PC-3 (cell line): Measurements from ENCODE around the gene RIPPLY2. TPM values are rescaled to one million over a fixed set of nuclear protein-coding genes. Genes with fewer than 3 reads are reported as not detected.

Experiments
- ATAC-seq: fragments of 200-7000 bp; cut with Tn5 transposase; 2 replicates; pipeline ENCODE4 v1.9.1; 2020; ENCODE audit warnings: mild to moderate bottlenecking, moderate library complexity
- BruUV-seq: library from RNA; stranded (reverse); fragments of 400-500 nt; replicated peaks from 2 replicates; lab custom pipeline; 2021; lab: Mats Ljungman, UMichigan
- CTCF ChIA-PET: fragments of 300-600 bp; sonication (Branson Sonifier 250); formaldehyde crosslinking; loops from one replicate; lab custom pipeline; 2022; ENCODE audit warnings: antibody characterized with exemption; lab: Charles Lee
- POLR2A ChIA-PET: fragments of 300-600 bp; sonication (Branson Sonifier 250); formaldehyde crosslinking; loops from one replicate; lab custom pipeline; 2022; ENCODE audit warnings: antibody characterized with exemption; ENCODE audit not compliant: unreplicated experiment; lab: Charles Lee
- DNase-seq: peaks from one replicate; pipeline ENCODE4 v3.0.0-alpha.2; 2015
- H2AFZ ChIP-seq: fragments of 300-600 bp; sonication (generic); 2 replicates; pipeline ENCODE4 v1.6.0; 2016; ENCODE audit warnings: antibody characterized with exemption, low read length
- H3F3A ChIP-seq: fragments of 300-600 bp; sonication (generic); one replicate; pipeline ENCODE4 v1.6.0; 2017; ENCODE audit warnings: antibody characterized with exemption, low read length, control low read depth, mild to moderate bottlenecking; ENCODE audit not compliant: unreplicated experiment
- H3K27ac ChIP-seq: fragments of 300-600 bp; sonication (generic); 2 replicates; pipeline ENCODE4 v1.5.1; 2016; ENCODE audit warnings: mild to moderate bottlenecking, low read length
- H3K27me3 ChIP-seq: fragments of 300-600 bp; sonication (generic); 2 replicates; pipeline ENCODE4 v1.6.1; 2016; ENCODE audit warnings: low read length, mixed read lengths
- H3K36me3 ChIP-seq: fragments of 300-600 bp; sonication (generic); 2 replicates; pipeline ENCODE4 v1.6.1; 2016; ENCODE audit warnings: low read depth, mixed run types, low read length, mixed read lengths
- H3K4me1 ChIP-seq: fragments of 300-600 bp; sonication (generic); 2 replicates; pipeline ENCODE4 v1.5.1; 2016; ENCODE audit warnings: low read length; ENCODE audit not compliant: insufficient read depth
- H3K4me2 ChIP-seq: fragments of 300-600 bp; sonication (generic); 2 replicates; pipeline ENCODE4 v1.6.0; 2016; ENCODE audit warnings: low read length
- H3K4me3 ChIP-seq: fragments of 300-600 bp; sonication (generic); 2 replicates; pipeline ENCODE4 v1.5.1; 2016; ENCODE audit warnings: mild to moderate bottlenecking, low read length, mixed read lengths
- H3K79me2 ChIP-seq: fragments of 300-600 bp; sonication (generic); 2 replicates; pipeline ENCODE4 v1.6.1; 2017; ENCODE audit warnings: low read length, mixed read lengths
- H3K9ac ChIP-seq: fragments of 300-600 bp; sonication (generic); 2 replicates; pipeline ENCODE4 v1.6.0; 2016; ENCODE audit warnings: mild to moderate bottlenecking, low read length
- H3K9me2 ChIP-seq: fragments of 300-600 bp; sonication (generic); replicated peaks from 2 replicates; pipeline ENCODE4 v1.6.1; 2016; ENCODE audit warnings: mixed run types, low read length, mixed read lengths
- H3K9me3 ChIP-seq: fragments of 300-600 bp; sonication (generic); 2 replicates; pipeline ENCODE4 v1.6.1; 2016; ENCODE audit warnings: low read length, mixed read lengths
- H4K20me1 ChIP-seq: fragments of 300-600 bp; sonication (generic); 2 replicates; pipeline ENCODE4 v1.6.1; 2016; ENCODE audit warnings: low read length, mixed read lengths
- EZH2 ChIP-seq: fragments of 300-600 bp; sonication (generic); IDR thresholded peaks from one replicate; pipeline ENCODE4 v1.6.1; 2017; ENCODE audit warnings: antibody characterized with exemption, mild to moderate bottlenecking, low read length; ENCODE audit not compliant: unreplicated experiment
- EZH2phosphoT487 ChIP-seq: fragments of 300-600 bp; sonication (generic); IDR thresholded peaks from 2 replicates; pipeline ENCODE4 v1.6.1; 2018; ENCODE audit warnings: mild to moderate bottlenecking, antibody characterized with exemption, low read length, borderline replicate concordance
- intact Hi-C: fragments of 100-400 bp; cut with micrococcal nuclease; formaldehyde crosslinking; loops from 2 replicates; pipeline ENCODE4 v1.9.0; 2023
- total RNA-seq: library from RNA; depleted of rRNA; stranded (reverse); fragments of >200 nt; gene quantifications from 2 replicates; pipeline ENCODE4 v1.2.3, GENCODE V29; 2014; rRNA removed
- TF ChIP-seq, protein P1 (sequence below): fragments of 300-600 bp; sonication (generic); conservative IDR thresholded peaks from 2 replicates; pipeline ENCODE4 v1.5.1; 2017; ENCODE audit warnings: antibody characterized with exemption, low read depth, mild to moderate bottlenecking, low read length

RIPPLY2 gene
- total RNA-seq, 1 experiment from 2014 or later = not detected

DNA sequence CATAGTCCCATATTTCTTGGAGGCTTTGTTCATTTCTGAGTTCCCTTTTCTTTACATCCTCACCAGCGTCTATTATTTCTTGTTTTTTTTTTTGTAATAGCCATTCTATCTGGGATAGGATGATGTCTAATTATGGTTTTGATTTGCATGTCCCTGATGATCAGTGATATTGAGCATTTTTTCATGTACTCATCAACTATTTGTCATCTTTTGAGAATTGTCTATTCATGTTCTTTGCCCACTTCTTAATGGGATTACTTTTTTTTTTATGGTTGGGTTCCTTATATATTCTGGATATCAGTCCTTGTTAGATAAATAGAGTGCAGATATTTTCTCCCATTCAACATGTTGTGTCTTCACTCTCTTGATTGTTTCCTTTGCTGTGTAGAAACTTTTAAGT, 48.5 kb downstream of the RIPPLY2 start:
- no peak overlapping the region for H3K4me2 ChIP-seq
- BruUV-seq = no TSS peak
- H4K20me1 ChIP-seq = no peaks in the 10 kb centered on the region
- CTCF ChIA-PET = no interaction called here
- no peaks in the 10 kb centered on the region for H3K9me2 ChIP-seq
- intact Hi-C loops = no loop called here
- H3K9me3 ChIP-seq = no peaks in the 10 kb centered on the region
- no peaks in the 10 kb centered on the region for H3K4me1 ChIP-seq
- no peak for ATAC-seq
- H3K79me2 ChIP-seq = no peaks in the 10 kb centered on the region
- no peaks in the 10 kb centered on the region for H3K36me3 ChIP-seq
- POLR2A ChIA-PET = no interaction called here
- DNase-seq = no peak
- no peaks in the 10 kb centered on the region for H3F3A ChIP-seq
- no peak for TF ChIP-seq EZH2phosphoT487
- TF ChIP-seq, protein P1, sequence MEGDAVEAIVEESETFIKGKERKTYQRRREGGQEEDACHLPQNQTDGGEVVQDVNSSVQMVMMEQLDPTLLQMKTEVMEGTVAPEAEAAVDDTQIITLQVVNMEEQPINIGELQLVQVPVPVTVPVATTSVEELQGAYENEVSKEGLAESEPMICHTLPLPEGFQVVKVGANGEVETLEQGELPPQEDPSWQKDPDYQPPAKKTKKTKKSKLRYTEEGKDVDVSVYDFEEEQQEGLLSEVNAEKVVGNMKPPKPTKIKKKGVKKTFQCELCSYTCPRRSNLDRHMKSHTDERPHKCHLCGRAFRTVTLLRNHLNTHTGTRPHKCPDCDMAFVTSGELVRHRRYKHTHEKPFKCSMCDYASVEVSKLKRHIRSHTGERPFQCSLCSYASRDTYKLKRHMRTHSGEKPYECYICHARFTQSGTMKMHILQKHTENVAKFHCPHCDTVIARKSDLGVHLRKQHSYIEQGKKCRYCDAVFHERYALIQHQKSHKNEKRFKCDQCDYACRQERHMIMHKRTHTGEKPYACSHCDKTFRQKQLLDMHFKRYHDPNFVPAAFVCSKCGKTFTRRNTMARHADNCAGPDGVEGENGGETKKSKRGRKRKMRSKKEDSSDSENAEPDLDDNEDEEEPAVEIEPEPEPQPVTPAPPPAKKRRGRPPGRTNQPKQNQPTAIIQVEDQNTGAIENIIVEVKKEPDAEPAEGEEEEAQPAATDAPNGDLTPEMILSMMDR = no peak
- TF ChIP-seq EZH2 = no peak
- H3K27ac ChIP-seq = no peak overlapping the region
- no peak overlapping the region for H2AFZ ChIP-seq
- H3K27me3 ChIP-seq = no peaks in the 10 kb centered on the region
- no peak overlapping the region for H3K4me3 ChIP-seq
- H3K9ac ChIP-seq = no peak overlapping the region

DNA sequence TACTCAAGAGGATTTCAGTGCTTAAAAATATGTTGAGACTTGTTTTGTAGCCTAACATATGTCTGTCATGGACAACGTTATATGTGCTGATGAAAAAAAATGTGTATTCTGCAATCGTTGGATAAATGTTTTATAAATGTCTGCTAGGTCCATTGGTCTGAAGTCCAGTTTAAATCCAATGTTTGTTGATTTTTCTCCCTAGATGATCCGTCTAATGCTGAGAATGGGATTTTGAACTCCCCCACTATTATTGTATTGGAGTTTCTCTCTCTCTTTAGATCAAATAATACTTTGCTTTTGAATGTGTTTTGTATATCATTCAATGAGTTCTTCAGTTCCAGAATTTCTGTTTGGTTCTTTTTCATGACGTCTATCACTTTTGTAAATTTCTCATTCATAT, 51.2 kb downstream of the RIPPLY2 start:
- Histone ChIP-seq H3K4me2 (no peak overlapping the region), H3K79me2 (no peaks in the 10 kb centered on the region), H3K36me3 (no peaks in the 10 kb centered on the region), H3K9ac (no peak overlapping the region), H3K9me3 (no peaks in the 10 kb centered on the region), H3K4me1 (no peaks in the 10 kb centered on the region; the same call in 1 of the 2 replicates), H3F3A (no peaks in the 10 kb centered on the region), H2AFZ (no peak overlapping the region), H3K4me3 (no peak overlapping the region), H3K27ac (no peak overlapping the region), H3K9me2 (no peaks in the 10 kb centered on the region), H3K27me3 (no peaks in the 10 kb centered on the region), H4K20me1 (no peaks in the 10 kb centered on the region)
- BruUV-seq = no TSS peak
- CTCF ChIA-PET = no interaction called here
- intact Hi-C loops = no loop called here
- TF ChIP-seq, protein P1 = no peak
- TF ChIP-seq EZH2 (no peak), EZH2phosphoT487 (no peak)
- ATAC-seq (no peak), DNase-seq (no peak)
- POLR2A ChIA-PET = no interaction called here

DNA sequence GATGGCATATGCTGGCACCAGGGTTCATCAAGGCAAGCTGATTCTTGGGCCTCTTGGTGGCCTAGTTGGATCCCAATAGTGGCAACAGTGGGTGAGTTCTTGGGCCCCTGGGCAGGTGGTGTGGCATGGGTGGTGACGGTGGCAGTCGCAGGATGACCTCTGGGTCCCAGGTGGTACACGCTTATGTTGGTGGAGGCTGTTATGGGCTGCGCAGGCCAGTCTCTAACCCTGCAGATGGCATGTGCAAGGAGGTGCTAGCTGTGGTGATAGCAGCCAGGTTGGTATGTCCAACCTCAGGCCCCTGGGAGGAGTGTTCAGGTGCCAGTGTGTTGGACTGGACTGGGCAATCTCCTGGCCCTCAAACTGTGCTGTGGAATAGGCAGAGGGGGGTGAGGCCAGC, 52.5 kb downstream of the RIPPLY2 start:
- no peaks in the 10 kb centered on the region for H3K27me3 ChIP-seq
- no peaks in the 10 kb centered on the region; the same call in 1 of the 2 replicates for H3K4me1 ChIP-seq
- no peaks in the 10 kb centered on the region for H4K20me1 ChIP-seq
- H3K9ac ChIP-seq = no peak overlapping the region
- no peak overlapping the region for H3K4me2 ChIP-seq
- no peaks in the 10 kb centered on the region for H3K79me2 ChIP-seq
- H3K4me3 ChIP-seq = no peak overlapping the region
- no peak for ATAC-seq
- CTCF ChIA-PET = no interaction called here
- H3F3A ChIP-seq = no peaks in the 10 kb centered on the region
- H3K9me3 ChIP-seq = no peaks in the 10 kb centered on the region
- intact Hi-C loops = no loop called here
- no peaks in the 10 kb centered on the region for H3K9me2 ChIP-seq
- BruUV-seq = no TSS peak
- POLR2A ChIA-PET = no interaction called here
- DNase-seq = no peak
- H3K27ac ChIP-seq = no peak overlapping the region
- no peak overlapping the region for H2AFZ ChIP-seq
- H3K36me3 ChIP-seq = no peaks in the 10 kb centered on the region
- TF ChIP-seq, protein P1 = no peak
- TF ChIP-seq EZH2 (no peak), EZH2phosphoT487 (no peak)

Other genes with a start within 250 kb of the RIPPLY2 start
- gene SNAP91, start 144.3 kb upstream of the RIPPLY2 start, total RNA-seq = not detected in 2 replicates
- gene CYB5R4, start 6.3 kb downstream of the RIPPLY2 start, total RNA-seq = 5.1 and 5.6 TPM in 2 replicates
- 0.07 and 0.12 TPM in 2 replicates for gene MRAP2, start 180.4 kb downstream of the RIPPLY2 start, total RNA-seq